HG03066 (cell line): ENCODE measurements around the gene AIPL1.

Experiments
- ATAC-seq: cut with Tn5 transposase; IDR thresholded peaks from one replicate; pipeline ENCODE4 v1.9.1; 2021; ENCODE audit warnings: low read depth; ENCODE audit not compliant: unreplicated experiment

The AIPL1 gene

GRCh38 chr17:6452471-6453266, 17.7 kb upstream of the AIPL1 start:
- no peak for ATAC-seq

- no peak for ATAC-seq
Observed at GRCh38 chr17:6450926-6451832, 16.3 kb upstream of the AIPL1 start.

- ATAC-seq, result no peak
Observed at GRCh38 chr17:6449307-6449706, 14.4 kb upstream of the AIPL1 start.

GRCh38 chr17:6448473-6448872, 13.6 kb upstream of the AIPL1 start:
- ATAC-seq, result no peak

GRCh38 chr17:6446516-6447100, 11.7 kb upstream of the AIPL1 start:
- ATAC-seq, result no peak

GRCh38 chr17:6444571-6445335, 9.8 kb upstream of the AIPL1 start:
- no peak for ATAC-seq

GRCh38 chr17:6443692-6444570, 9.0 kb upstream of the AIPL1 start, which contains the start of gene PIMREG:
Gene PIMREG, plus strand, starts transcription at chr17:6444455. Its CDS starts 656 bp downstream, at chr17:6445111.
- ATAC-seq, result peak; percentile 82

- no peak for ATAC-seq
Observed at GRCh38 chr17:6442775-6443174, 7.9 kb upstream of the AIPL1 start.

- no peak for ATAC-seq
Observed at GRCh38 chr17:6439951-6440350, 5.0 kb upstream of the AIPL1 start.

- ATAC-seq, result no peak
Observed at GRCh38 chr17:6437956-6438355, 3.0 kb upstream of the AIPL1 start.

GRCh38 chr17:6437466-6437865, 2.5 kb upstream of the AIPL1 start:
- ATAC-seq, result no peak

GRCh38 chr17:6435968-6436367, 1.0 kb upstream of the AIPL1 start:
- no peak for ATAC-seq

- ATAC-seq, result no peak
Observed at GRCh38 chr17:6430769-6431168, 4.2 kb downstream of the AIPL1 start.

- no peak for ATAC-seq
Observed at GRCh38 chr17:6429266-6429665, 5.7 kb downstream of the AIPL1 start.

GRCh38 chr17:6428207-6428965, 6.5 kb downstream of the AIPL1 start:
- ATAC-seq, result no peak

GRCh38 chr17:6427279-6427781, 7.6 kb downstream of the AIPL1 start:
- no peak for ATAC-seq

GRCh38 chr17:6426356-6427101, 8.4 kb downstream of the AIPL1 start:
- ATAC-seq, result no peak

- no peak for ATAC-seq
Observed at GRCh38 chr17:6425407-6425806, 9.5 kb downstream of the AIPL1 start.
